Peyer's patch (tissue), 4 donors: ENCODE results near the gene MSANTD7. TPM values are rescaled to one million over a fixed set of nuclear protein-coding genes. Genes with fewer than 3 reads are reported as not detected.

Experiments
- DNase-seq, 3 donors: peaks; one replicate each; pipeline ENCODE4 v3.0.0-alpha.2; 2017 to 2019
- H3K27ac ChIP-seq, 4 donors: fragments of 200-600 bp; sonication (generic); one replicate each; pipeline ENCODE4 v1.5.1; 2016 to 2019
- H3K27me3 ChIP-seq, 2 donors: fragments of 200-600 bp; sonication (generic); one replicate each; pipeline ENCODE4 v1.5.1; 2019
- H3K36me3 ChIP-seq, 3 donors: fragments of 200-600 bp; sonication (generic); one replicate each; pipeline ENCODE4 v1.5.1; 2016 to 2019
- H3K4me1 ChIP-seq, 4 donors: fragments of 200-600 bp; sonication (generic); one replicate each; pipeline ENCODE4 v1.5.1; 2016 to 2019
- H3K4me3 ChIP-seq, 4 donors: fragments of 200-600 bp; sonication (generic); 1 replicate in 3 of 4; 2 replicates in 1 of 4; pipeline ENCODE4 v1.5.1; 2016 to 2019; ENCODE audit warnings: mild to moderate bottlenecking in 1 of 4
- H3K9me3 ChIP-seq, 4 donors: fragments of 200-600 bp; sonication (generic); one replicate each; pipeline ENCODE4 v1.5.1; 2016 to 2019; ENCODE audit warnings: mild to moderate bottlenecking in 1 of 4
- POLR2A ChIP-seq, 2 donors: fragments of 450-650 bp; IDR thresholded peaks; one replicate each; pipeline ENCODE4 v1.5.1; 2017; ENCODE audit warnings: antibody characterized with exemption in 2 of 2, mild to moderate bottlenecking in 2 of 2, moderate library complexity in 2 of 2
- total RNA-seq, 4 donors: library from RNA; depleted of rRNA; stranded (reverse); fragments of >200 nt; gene quantifications; one replicate each; pipeline ENCODE4 v1.1.0, GENCODE V29; 2016
- TF ChIP-seq, protein P1 (sequence below), 6 experiments: fragments of 450-650 bp in 4 of 6; fragments of 200-600 bp in 2 of 6; sonication (generic) in 1 of 6; IDR thresholded peaks; one replicate each; pipeline ENCODE4 v1.5.1; 2017 to 2019; ENCODE audit warnings: antibody characterized with exemption in 6 of 6, mild to moderate bottlenecking in 3 of 6, moderate library complexity in 1 of 6

The MSANTD7 gene
- total RNA-seq, 4 donors from 2014 or later: 9.1 to 12.8 (median 10.3) TPM

DNA sequence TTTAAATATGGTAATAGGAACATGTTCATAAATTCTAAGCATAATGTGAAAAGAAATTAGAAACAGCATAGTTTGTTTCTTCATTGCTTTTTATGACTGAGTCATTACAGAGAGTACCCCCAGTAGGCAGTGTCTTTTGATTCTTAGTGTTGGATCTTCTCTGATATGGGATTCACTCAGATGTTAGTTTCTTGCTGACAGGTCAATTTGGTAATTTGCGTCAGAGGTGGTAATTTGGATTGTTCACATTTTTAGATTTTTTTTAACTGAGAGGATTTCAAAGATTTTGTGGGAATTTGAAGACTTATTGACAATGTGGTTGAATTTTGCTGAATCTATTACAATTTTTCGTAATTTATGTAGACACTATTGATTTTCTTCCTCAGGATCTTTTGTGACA is 2.1 kb downstream of the MSANTD7 start:
- Histone ChIP-seq H3K4me3 (no peak overlapping the region), H3K36me3 (peaks cover 0 to 40% (median 0%) of the 10 kb centered on the region in 3 donors), H3K27me3 (no peaks in the 10 kb centered on the region), H3K27ac (no peak overlapping the region), H3K9me3 (no peaks in the 10 kb centered on the region), H3K4me1 (peaks cover 0 to 19% (median 3%) of the 10 kb centered on the region in 4 donors)
- TF ChIP-seq, protein P1, sequence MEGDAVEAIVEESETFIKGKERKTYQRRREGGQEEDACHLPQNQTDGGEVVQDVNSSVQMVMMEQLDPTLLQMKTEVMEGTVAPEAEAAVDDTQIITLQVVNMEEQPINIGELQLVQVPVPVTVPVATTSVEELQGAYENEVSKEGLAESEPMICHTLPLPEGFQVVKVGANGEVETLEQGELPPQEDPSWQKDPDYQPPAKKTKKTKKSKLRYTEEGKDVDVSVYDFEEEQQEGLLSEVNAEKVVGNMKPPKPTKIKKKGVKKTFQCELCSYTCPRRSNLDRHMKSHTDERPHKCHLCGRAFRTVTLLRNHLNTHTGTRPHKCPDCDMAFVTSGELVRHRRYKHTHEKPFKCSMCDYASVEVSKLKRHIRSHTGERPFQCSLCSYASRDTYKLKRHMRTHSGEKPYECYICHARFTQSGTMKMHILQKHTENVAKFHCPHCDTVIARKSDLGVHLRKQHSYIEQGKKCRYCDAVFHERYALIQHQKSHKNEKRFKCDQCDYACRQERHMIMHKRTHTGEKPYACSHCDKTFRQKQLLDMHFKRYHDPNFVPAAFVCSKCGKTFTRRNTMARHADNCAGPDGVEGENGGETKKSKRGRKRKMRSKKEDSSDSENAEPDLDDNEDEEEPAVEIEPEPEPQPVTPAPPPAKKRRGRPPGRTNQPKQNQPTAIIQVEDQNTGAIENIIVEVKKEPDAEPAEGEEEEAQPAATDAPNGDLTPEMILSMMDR (IDR thresholded peaks at IDR 0.05): no peak
- no peak for TF ChIP-seq POLR2A (IDR thresholded peaks at IDR 0.05)
- no peak for DNase-seq

DNA sequence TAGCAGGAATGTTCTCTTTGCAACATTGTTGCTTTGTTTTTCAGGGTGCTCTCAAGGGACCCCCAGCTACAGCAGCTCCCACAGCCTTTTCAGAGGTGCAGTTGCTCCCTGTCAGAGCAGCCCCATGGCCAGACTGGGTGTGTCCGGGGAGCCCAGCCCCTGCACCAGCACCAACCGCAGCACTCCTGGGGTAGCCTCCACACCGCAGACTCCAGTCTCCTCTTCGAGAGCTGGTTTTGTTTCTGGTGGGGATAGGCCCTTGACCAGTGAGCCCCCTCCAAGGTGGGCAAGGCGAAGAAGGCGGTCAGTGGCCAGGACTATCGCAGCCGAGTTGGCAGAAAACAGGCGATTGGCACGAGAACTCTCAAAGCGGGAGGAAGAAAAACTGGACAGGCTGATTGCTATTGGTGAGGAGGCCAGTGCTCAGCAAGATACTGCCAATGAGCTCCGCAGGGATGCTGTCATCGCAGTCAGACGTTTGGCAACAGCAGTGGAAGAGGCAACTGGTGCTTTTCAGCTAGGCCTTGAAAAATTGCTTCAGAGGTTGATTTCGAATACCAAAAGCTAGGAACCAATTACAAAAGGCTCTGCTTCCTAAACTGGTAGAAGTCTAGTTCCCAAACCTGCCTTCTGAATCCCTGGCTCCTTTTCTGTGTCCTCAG is 5.4 kb downstream of the MSANTD7 start:
- no peaks in the 10 kb centered on the region for H3K9me3 ChIP-seq
- no peaks in the 10 kb centered on the region for H3K27me3 ChIP-seq
- DNase-seq: no peak
- peaks cover 0 to 46% (median 0%) of the 10 kb centered on the region in 3 donors for H3K36me3 ChIP-seq
- H3K27ac ChIP-seq: no peak overlapping the region
- no peak overlapping the region for H3K4me3 ChIP-seq
- peaks cover 0 to 12% (median 3%) of the 10 kb centered on the region in 4 donors for H3K4me1 ChIP-seq
- TF ChIP-seq, protein P1 (IDR thresholded peaks at IDR 0.05): no peak
- TF ChIP-seq POLR2A (IDR thresholded peaks at IDR 0.05): no peak

DNA sequence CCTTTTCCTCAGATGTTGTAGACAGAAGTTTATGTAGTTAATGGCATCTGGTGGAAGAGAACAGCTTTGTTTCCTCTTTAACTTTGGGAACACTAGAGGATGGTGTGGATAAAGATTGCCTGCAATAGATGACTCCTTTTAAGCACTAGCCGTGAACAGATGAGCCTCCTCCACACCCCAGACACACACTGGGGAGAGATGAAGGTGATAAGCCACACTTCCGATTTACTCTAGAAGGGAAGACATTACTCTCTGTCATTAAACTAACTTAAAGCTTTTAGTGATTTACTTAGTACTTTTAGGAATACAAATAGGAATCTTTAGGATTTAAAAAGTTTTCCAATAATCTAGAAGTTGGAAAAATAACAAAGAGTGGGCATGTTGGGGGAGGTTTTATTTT is 6.8 kb downstream of the MSANTD7 start:
- Histone ChIP-seq H3K4me3 (no peak overlapping the region), H3K27ac (no peak overlapping the region), H3K27me3 (no peaks in the 10 kb centered on the region), H3K36me3 (peaks cover 0 to 55% (median 0%) of the 10 kb centered on the region in 3 donors), H3K9me3 (no peaks in the 10 kb centered on the region), H3K4me1 (peaks cover 0 to 3% (median 0%) of the 10 kb centered on the region in 4 donors)
- DNase-seq: no peak
- TF ChIP-seq POLR2A (IDR thresholded peaks at IDR 0.05): no peak
- TF ChIP-seq, protein P1 (IDR thresholded peaks at IDR 0.05): no peak

DNA sequence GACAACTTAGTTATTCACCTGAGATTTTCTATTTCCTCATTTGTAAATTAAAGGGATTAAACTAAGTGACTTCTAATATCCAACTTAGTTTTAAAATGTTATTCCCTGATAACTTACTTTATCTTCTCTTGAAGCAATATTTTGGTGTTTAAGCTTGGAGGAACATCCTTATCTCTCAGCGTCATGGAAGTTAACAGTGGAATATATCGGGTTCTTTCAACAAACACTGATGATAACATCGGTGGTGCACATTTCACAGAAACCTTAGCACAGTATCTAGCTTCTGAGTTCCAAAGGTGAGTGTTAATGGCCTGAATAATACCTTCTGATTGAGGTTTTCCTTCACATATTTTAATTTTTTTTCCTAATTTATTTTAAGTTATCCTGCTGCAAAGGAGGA is 14.1 kb downstream of the MSANTD7 start:
- Histone ChIP-seq H3K36me3 (peaks cover 0 to 29% (median 0%) of the 10 kb centered on the region in 3 donors), H3K27ac (no peak overlapping the region), H3K4me1 (no peaks in the 10 kb centered on the region), H3K9me3 (no peaks in the 10 kb centered on the region), H3K4me3 (no peak overlapping the region), H3K27me3 (no peaks in the 10 kb centered on the region)
- no peak for TF ChIP-seq POLR2A (IDR thresholded peaks at IDR 0.05)
- TF ChIP-seq, protein P1 (IDR thresholded peaks at IDR 0.05): no peak
- DNase-seq: no peak

DNA sequence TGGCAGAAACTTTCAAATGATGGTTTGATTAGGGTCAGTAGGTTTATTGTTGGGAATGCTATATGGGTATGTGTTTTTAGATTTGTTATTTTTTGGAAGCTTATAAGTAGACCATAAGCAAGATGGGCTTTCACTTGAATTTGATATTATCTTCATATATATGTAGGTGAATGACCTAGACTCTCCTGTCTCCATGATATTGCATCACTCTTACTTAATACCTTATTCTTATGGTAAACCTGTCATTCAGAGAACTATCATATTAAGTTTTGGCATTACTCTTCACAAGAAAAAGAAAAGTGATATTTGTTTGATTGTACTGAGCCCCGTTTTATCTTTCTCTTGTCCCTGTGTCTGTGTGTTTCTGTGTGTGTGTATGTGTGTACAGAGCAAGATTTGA is 17.3 kb downstream of the MSANTD7 start:
- H3K9me3 ChIP-seq: no peaks in the 10 kb centered on the region
- H3K36me3 ChIP-seq: peaks cover 0 to 25% (median 0%) of the 10 kb centered on the region in 3 donors
- TF ChIP-seq, protein P1 (IDR thresholded peaks at IDR 0.05): no peak
- no peak for TF ChIP-seq POLR2A (IDR thresholded peaks at IDR 0.05)
- H3K4me1 ChIP-seq: peaks cover 0 to 6% (median 0%) of the 10 kb centered on the region in 4 donors
- H3K27me3 ChIP-seq: no peaks in the 10 kb centered on the region
- DNase-seq: no peak
- H3K27ac ChIP-seq: no peak overlapping the region
- no peak overlapping the region for H3K4me3 ChIP-seq
